SK-N-SH (cell line): ENCODE measurements around the gene XIRP1. TPM values are rescaled to one million over a fixed set of nuclear protein-coding genes. Genes with fewer than 3 reads are reported as not detected.

Experiments used
- CTCF ChIA-PET: fragments of 300-600, 350-600 bp; formaldehyde crosslinking; extraction: SDS; loops from one replicate; lab custom pipeline; 2021; lab: Yijun Ruan, JAX
- POLR2A ChIA-PET: fragments of 350-600 bp; sonication (Branson Sonifier 250); formaldehyde crosslinking; extraction: SDS; loops from one replicate; lab custom pipeline; 2020; ENCODE audit warnings: antibody characterized with exemption, inconsistent platforms; lab: Yijun Ruan, JAX
- DNase-seq: peaks from one replicate; pipeline ENCODE4 v3.0.0; 2012
- H2AFZ ChIP-seq: fragments of 200-600 bp; sonication (generic); 2 replicates; pipeline ENCODE4 v1.8.1; 2016; ENCODE audit warnings: antibody characterized with exemption, mild to moderate bottlenecking, low read depth
- H3F3A ChIP-seq: fragments of 200-600 bp; sonication (generic); replicated peaks from 2 replicates; pipeline ENCODE3; 2016; ENCODE audit warnings: antibody characterized with exemption, mild to moderate bottlenecking; ENCODE audit not compliant: insufficient read depth
- H3K27ac ChIP-seq, 2 experiments: fragments of 200-500 bp in 1 of 2; fragments of 200-600 bp in 1 of 2; sonication (Bioruptor generic) in 1 of 2; sonication (generic), shearing (Covaris generic) in 1 of 2; 2 replicates each; pipeline versions ENCODE4 v1.5.1 to v1.6.1; 2014 to 2016; ENCODE audit warnings: low read depth in 2 of 2, inconsistent platforms in 1 of 2, low read length in 1 of 2, mild to moderate bottlenecking in 1 of 2, mixed read lengths in 1 of 2
- H3K27me3 ChIP-seq: fragments of 200-600 bp; sonication (generic), shearing (Covaris generic); 2 replicates; pipeline ENCODE4 v1.6.1; 2016; ENCODE audit warnings: mixed run types; ENCODE audit not compliant: insufficient read depth
- H3K36me3 ChIP-seq, 2 experiments: fragments of 200-500 bp in 1 of 2; fragments of 200-600 bp in 1 of 2; sonication (Bioruptor generic) in 1 of 2; sonication (generic) in 1 of 2; replicated peaks in 1 of 2; 2 replicates each; pipeline versions ENCODE3 to v1.5.1; 2014 to 2016; ENCODE audit warnings: low read length in 1 of 2, mild to moderate bottlenecking in 1 of 2; ENCODE audit not compliant: insufficient read depth in 2 of 2, control insufficient read depth in 1 of 2
- H3K4me1 ChIP-seq, 2 experiments: fragments of 200-500 bp in 1 of 2; fragments of 200-600 bp in 1 of 2; sonication (Bioruptor generic) in 1 of 2; sonication (generic), shearing (Covaris generic) in 1 of 2; 2 replicates each; pipeline versions ENCODE4 v1.5.1 to v1.6.1; 2014 to 2016; ENCODE audit warnings: low read depth in 1 of 2, low read length in 1 of 2, mixed run types in 1 of 2; ENCODE audit not compliant: insufficient read depth in 2 of 2, control insufficient read depth in 1 of 2
- H3K4me2 ChIP-seq: fragments of 200-600 bp; sonication (generic), shearing (Covaris generic); 2 replicates; pipeline ENCODE4 v1.6.1; 2017; ENCODE audit warnings: mixed run types
- H3K4me3 ChIP-seq, 2 experiments: fragments of 200-500 bp in 1 of 2; fragments of 200-600 bp in 1 of 2; sonication (Bioruptor generic) in 1 of 2; sonication (generic), shearing (Covaris generic) in 1 of 2; 2 replicates each; pipeline versions ENCODE4 v1.5.1 to v1.8.1; 2014 to 2016; ENCODE audit warnings: low read depth in 2 of 2, inconsistent platforms in 1 of 2, low read length in 1 of 2, mild to moderate bottlenecking in 1 of 2, mixed read lengths in 1 of 2, moderate library complexity in 1 of 2
- H3K79me2 ChIP-seq: fragments of 200-600 bp; sonication (generic); 2 replicates; pipeline ENCODE4 v1.8.1; 2017; ENCODE audit warnings: mild to moderate bottlenecking; ENCODE audit not compliant: insufficient read depth
- H3K9ac ChIP-seq: fragments of 200-600 bp; sonication (generic); 2 replicates; pipeline ENCODE4 v1.6.1; 2017; ENCODE audit warnings: mixed run types
- H3K9me2 ChIP-seq: fragments of 200-600 bp; sonication (generic); 2 replicates; pipeline ENCODE4 v1.6.1; 2017; ENCODE audit warnings: mixed run types
- H3K9me3 ChIP-seq: fragments of 200-600 bp; sonication (generic); 2 replicates; pipeline ENCODE4 v1.6.1; 2017; ENCODE audit warnings: mixed run types, mild to moderate bottlenecking, moderate library complexity
- H4K20me1 ChIP-seq: fragments of 200-600 bp; sonication (generic); 2 replicates; pipeline ENCODE4 v1.6.1; 2017; ENCODE audit warnings: mild to moderate bottlenecking, mixed run types; ENCODE audit not compliant: insufficient read depth
- CHD2 ChIP-seq: fragments of 150-350 bp; IDR thresholded peaks from 2 replicates; pipeline ENCODE4 v1.6.1; 2018; ENCODE audit warnings: low read length; ENCODE audit not compliant: partially characterized antibody
- CTCF ChIP-seq: fragments of 200-600 bp; sonication (generic); IDR thresholded peaks from 2 replicates; pipeline ENCODE4 v1.6.1; 2017; ENCODE audit warnings: antibody characterized with exemption, mild to moderate bottlenecking, moderate library complexity
- EP300 ChIP-seq, 2 experiments: IDR thresholded peaks; 2 replicates each; pipeline versions ENCODE4 v1.4.0 to v1.6.1; 2012; ENCODE audit warnings: borderline replicate concordance in 1 of 2, low read depth in 1 of 2, low read length in 1 of 2
- FOSL2 ChIP-seq: IDR thresholded peaks from 2 replicates; pipeline ENCODE4 v1.4.0; 2012; ENCODE audit warnings: low read depth, mild to moderate bottlenecking, moderate library complexity, borderline replicate concordance
- FOXM1 ChIP-seq: IDR thresholded peaks from 2 replicates; pipeline ENCODE4 v1.4.0; 2012; ENCODE audit warnings: low read depth, mild to moderate bottlenecking
- GABPA ChIP-seq: IDR thresholded peaks from 2 replicates; pipeline ENCODE4 v1.4.0; 2012; ENCODE audit warnings: low read depth, mild to moderate bottlenecking
- GATA2 ChIP-seq: sonication (generic); formaldehyde crosslinking; IDR thresholded peaks from 2 replicates; pipeline ENCODE4 v1.5.0; 2020; ENCODE audit warnings: mild to moderate bottlenecking, missing genetic modification reagents
- IRF3 ChIP-seq: fragments of 150-350 bp; IDR thresholded peaks from 2 replicates; pipeline ENCODE4 v1.6.1; 2016; ENCODE audit warnings: mild to moderate bottlenecking, low read depth, low read length
- NFIC ChIP-seq: IDR thresholded peaks from 2 replicates; pipeline ENCODE4 v1.4.0; 2012; ENCODE audit warnings: borderline replicate concordance
- PBX3 ChIP-seq: IDR thresholded peaks from 2 replicates; pipeline ENCODE4; 2012
- RFX5 ChIP-seq: IDR thresholded peaks from 2 replicates; pipeline ENCODE4 v1.6.1; 2012; ENCODE audit warnings: mild to moderate bottlenecking, improper control_type of control experiment, low read length
- SIN3A ChIP-seq: IDR thresholded peaks from 2 replicates; pipeline ENCODE4 v1.6.1; 2012; ENCODE audit warnings: low read depth, mild to moderate bottlenecking, low read length, moderate library complexity, borderline replicate concordance
- TAF1 ChIP-seq: IDR thresholded peaks from 2 replicates; pipeline ENCODE4 v1.6.1; 2012; ENCODE audit warnings: low read depth, mild to moderate bottlenecking, low read length, moderate library complexity, borderline replicate concordance
- ZBTB33 ChIP-seq: IDR thresholded peaks from 2 replicates; pipeline ENCODE4 v1.4.0; 2012; ENCODE audit warnings: low read depth, borderline replicate concordance
- WGBS: methylation state at CpG from one replicate; pipeline ENCODE4 v1.1.6; 2017; ENCODE audit warnings: low lambda C conversion rate; 5-methylcytosine and 5-hydroxymethylcytosine counted together
- polyA plus RNA-seq, 3 experiments: library from polyadenylated mRNA; depleted of rRNA; stranded (reverse); fragments of >200 nt; gene quantifications; 2 replicates each; pipeline ENCODE4 v1.2.3, GENCODE V29; 2012

Gene XIRP1
- polyA plus RNA-seq, 1 of the 3 experiments (the other 2 are of a cell fraction), result not detected

- TF ChIP-seq RFX5 (no peak), TAF1 (no peak), IRF3 (no peak), NFIC (no peak), SIN3A (no peak), ZBTB33 (no peak), CTCF (no peak), GATA2 (CRISPR knock-in tag) (no peak), GABPA (no peak), CHD2 (no peak), PBX3 (no peak), FOSL2 (no peak), FOXM1 (no peak), EP300 (IDR thresholded peaks at IDR 0.05; ENCODE audit: borderline replicate concordance in 1 of 2, low read depth in 1 of 2, low read length in 1 of 2) (no peak)
- Histone ChIP-seq H3F3A (peaks cover under 1% of the 10 kb centered on the region), H3K9me2 (no peaks in the 10 kb centered on the region), H3K4me2 (no peak overlapping the region), H3K4me1 (peaks cover 0 to 13% of the 10 kb centered on the region in 2 experiments; a peak in 1 of 4 replicates), H3K27me3 (no peaks in the 10 kb centered on the region), H3K4me3 (no peak overlapping the region), H3K79me2 (no peaks in the 10 kb centered on the region), H3K36me3 (peaks cover 0 to 9% of the 10 kb centered on the region in 2 experiments), H4K20me1 (no peaks in the 10 kb centered on the region), H3K27ac (no peak overlapping the region), H2AFZ (no peak overlapping the region), H3K9me3 (no peaks in the 10 kb centered on the region), H3K9ac (no peak overlapping the region)
- POLR2A ChIA-PET, result no interaction called here
- DNase-seq, result no peak
- WGBS, result 74% methylated on average over 4 of the region's 8 CpGs
- CTCF ChIA-PET, result interaction anchor here (1.0 to 14.8 kb wide), 2 partner anchors 9 to 155 kb away, joined by 3 to 223 read pairs; no protein-coding TSS in a partner anchor
Observed at GRCh38 chr3:39135170-39135805, 57.1 kb downstream of the XIRP1 start.
